Neutrophil (primary cell): ENCODE measurements around the gene GALNT8.

Experiments
- H3K27ac ChIP-seq: fragments of 200-600 bp; sonication (generic); 2 replicates; pipeline ENCODE4 v1.5.1; 2016; ENCODE audit warnings: mild to moderate bottlenecking, moderate library complexity
- H3K27me3 ChIP-seq: fragments of 200-600 bp; sonication (generic); 2 replicates; pipeline ENCODE4 v1.6.0; 2016; ENCODE audit warnings: mild to moderate bottlenecking
- H3K36me3 ChIP-seq: fragments of 200-600 bp; sonication (generic); 2 replicates; pipeline ENCODE4 v1.5.1; 2017
- H3K4me1 ChIP-seq, 2 experiments: fragments of 200-600 bp in 1 of 2; sonication (generic) in 1 of 2; 1 replicate in 1 of 2; 2 replicates in 1 of 2; pipeline versions ENCODE4 v1.5.1 to v1.6.1; 2013 to 2016; ENCODE audit warnings: low read depth in 1 of 2, low read length in 1 of 2, mild to moderate bottlenecking in 1 of 2, moderate library complexity in 1 of 2; ENCODE audit not compliant: control insufficient read depth in 1 of 2, insufficient read depth in 1 of 2
- H3K4me3 ChIP-seq, 2 experiments: fragments of 200-600 bp in 1 of 2; sonication (generic) in 1 of 2; 1 replicate in 1 of 2; 2 replicates in 1 of 2; pipeline ENCODE4 v1.5.1; 2013 to 2016; ENCODE audit warnings: low read depth in 1 of 2, low read length in 1 of 2, mild to moderate bottlenecking in 1 of 2, moderate library complexity in 1 of 2
- H3K9me3 ChIP-seq: fragments of 200-600 bp; sonication (generic); 2 replicates; pipeline ENCODE4 v1.5.1; 2016
- TF ChIP-seq, protein P1 (sequence below): fragments of 200-600 bp; sonication (generic); IDR thresholded peaks from 2 replicates; pipeline ENCODE4 v1.5.1; 2016; ENCODE audit warnings: antibody characterized with exemption

Gene GALNT8

DNA sequence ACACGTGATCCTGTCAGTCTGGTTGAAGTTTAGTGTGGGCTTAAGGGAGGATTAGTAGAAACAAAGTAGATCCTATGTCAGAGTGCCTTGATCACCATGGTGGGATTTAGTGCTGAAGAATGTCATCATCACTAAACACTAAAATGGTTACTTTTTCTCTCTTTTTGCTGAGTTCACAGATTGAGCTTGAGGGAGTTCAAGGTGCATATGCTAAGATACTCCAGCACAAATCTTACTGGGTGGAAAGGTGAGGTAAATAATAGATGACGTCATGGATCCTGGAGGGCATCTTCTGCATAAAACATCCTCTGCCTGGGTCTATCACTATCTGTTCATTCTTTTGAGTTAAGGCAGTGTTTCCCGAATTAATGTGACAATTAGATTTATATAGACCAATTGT lies 4.9 kb downstream of the GALNT8 start:
- Histone ChIP-seq H3K27ac (no peak overlapping the region), H3K27me3 (peaks cover 45% of the 10 kb centered on the region), H3K4me1 (no peaks in the 10 kb centered on the region), H3K4me3 (no peak overlapping the region), H3K36me3 (no peaks in the 10 kb centered on the region), H3K9me3 (no peaks in the 10 kb centered on the region)
- TF ChIP-seq, protein P1, sequence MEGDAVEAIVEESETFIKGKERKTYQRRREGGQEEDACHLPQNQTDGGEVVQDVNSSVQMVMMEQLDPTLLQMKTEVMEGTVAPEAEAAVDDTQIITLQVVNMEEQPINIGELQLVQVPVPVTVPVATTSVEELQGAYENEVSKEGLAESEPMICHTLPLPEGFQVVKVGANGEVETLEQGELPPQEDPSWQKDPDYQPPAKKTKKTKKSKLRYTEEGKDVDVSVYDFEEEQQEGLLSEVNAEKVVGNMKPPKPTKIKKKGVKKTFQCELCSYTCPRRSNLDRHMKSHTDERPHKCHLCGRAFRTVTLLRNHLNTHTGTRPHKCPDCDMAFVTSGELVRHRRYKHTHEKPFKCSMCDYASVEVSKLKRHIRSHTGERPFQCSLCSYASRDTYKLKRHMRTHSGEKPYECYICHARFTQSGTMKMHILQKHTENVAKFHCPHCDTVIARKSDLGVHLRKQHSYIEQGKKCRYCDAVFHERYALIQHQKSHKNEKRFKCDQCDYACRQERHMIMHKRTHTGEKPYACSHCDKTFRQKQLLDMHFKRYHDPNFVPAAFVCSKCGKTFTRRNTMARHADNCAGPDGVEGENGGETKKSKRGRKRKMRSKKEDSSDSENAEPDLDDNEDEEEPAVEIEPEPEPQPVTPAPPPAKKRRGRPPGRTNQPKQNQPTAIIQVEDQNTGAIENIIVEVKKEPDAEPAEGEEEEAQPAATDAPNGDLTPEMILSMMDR = no peak

DNA sequence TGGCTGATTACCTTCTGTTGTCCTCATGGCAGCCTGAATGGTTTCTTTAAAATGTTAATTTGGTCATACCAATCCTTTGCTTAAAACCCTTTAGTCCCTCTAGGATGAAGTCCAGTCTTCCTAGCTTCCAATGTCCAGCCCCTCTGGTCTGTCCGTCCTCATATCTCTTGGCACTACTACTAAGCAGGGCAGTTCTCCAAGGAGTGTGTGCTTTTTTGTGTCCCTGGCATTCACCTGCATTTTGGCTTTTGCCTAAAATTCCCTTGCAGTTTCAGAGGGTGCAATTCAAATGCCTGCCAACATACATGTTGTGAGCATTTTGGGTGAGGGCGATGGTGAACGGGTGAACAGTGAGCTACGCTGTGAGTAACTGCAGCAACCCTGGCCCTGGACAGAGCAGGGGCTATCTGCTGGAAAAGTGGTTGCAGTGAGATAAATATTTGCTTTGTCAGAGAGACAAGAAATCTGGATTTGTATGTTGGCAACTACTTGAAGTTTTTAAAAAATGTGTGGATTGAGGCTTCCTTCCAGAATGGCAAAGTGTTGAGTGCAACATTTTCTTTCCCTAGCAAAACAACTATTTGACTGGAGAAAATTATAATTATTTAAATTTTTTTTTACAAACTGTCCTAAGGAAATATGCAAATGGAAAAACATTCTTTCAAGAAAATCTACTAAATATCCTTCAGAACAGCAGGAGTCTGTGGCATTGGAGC lies 14.6 kb downstream of the GALNT8 start:
- no peak overlapping the region for H3K27ac ChIP-seq
- TF ChIP-seq, protein P1 = no peak
- no peaks in the 10 kb centered on the region for H3K9me3 ChIP-seq
- H3K36me3 ChIP-seq = no peaks in the 10 kb centered on the region
- H3K4me1 ChIP-seq = no peaks in the 10 kb centered on the region
- no peak overlapping the region for H3K4me3 ChIP-seq
- peaks cover 70% of the 10 kb centered on the region for H3K27me3 ChIP-seq

DNA sequence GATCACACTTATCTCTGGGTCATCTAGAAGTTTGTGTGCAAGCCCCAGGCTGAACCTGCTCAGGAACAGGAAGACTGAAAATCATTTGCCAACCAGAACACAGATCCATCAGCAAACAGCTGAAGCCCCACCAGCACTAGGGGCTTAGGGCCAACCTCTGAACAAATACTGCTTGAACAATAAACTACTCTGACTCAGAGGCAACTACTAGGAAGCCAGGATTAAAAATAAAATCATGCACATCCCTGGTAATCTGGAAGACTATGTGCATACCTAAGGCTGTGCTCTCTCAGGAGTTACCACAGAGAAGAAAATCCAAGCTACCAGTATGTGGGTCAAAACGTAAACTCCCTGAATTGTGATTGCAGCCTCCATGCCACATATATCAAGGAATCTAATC lies 15.9 kb downstream of the GALNT8 start:
- Histone ChIP-seq H3K9me3 (no peaks in the 10 kb centered on the region), H3K4me1 (no peaks in the 10 kb centered on the region), H3K27me3 (peaks cover 75% of the 10 kb centered on the region), H3K36me3 (no peaks in the 10 kb centered on the region), H3K4me3 (no peak overlapping the region), H3K27ac (no peak overlapping the region)
- TF ChIP-seq, protein P1 = no peak

DNA sequence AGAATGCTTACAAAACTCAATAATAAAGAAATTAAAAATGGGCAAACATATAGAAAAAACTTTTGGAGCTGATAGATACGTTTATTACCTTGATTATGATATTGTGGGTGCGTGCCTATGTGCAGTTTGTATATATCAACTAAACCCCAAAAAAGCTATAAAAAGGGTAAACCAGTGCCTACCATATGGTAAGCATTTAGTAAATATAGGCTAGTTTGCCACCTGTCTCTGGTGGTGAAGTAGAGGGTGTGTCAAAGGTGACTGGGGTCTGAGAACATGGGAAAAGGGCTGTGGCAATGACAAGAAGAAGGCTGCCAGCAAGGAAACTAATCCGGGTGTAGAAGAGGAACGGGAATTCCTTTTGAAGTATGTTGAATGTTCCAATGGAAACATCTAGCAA lies 18.3 kb downstream of the GALNT8 start:
- TF ChIP-seq, protein P1 = no peak
- Histone ChIP-seq H3K4me3 (no peak overlapping the region), H3K27ac (no peak overlapping the region), H3K36me3 (no peaks in the 10 kb centered on the region), H3K27me3 (peaks cover 77% of the 10 kb centered on the region), H3K9me3 (no peaks in the 10 kb centered on the region), H3K4me1 (no peaks in the 10 kb centered on the region)

DNA sequence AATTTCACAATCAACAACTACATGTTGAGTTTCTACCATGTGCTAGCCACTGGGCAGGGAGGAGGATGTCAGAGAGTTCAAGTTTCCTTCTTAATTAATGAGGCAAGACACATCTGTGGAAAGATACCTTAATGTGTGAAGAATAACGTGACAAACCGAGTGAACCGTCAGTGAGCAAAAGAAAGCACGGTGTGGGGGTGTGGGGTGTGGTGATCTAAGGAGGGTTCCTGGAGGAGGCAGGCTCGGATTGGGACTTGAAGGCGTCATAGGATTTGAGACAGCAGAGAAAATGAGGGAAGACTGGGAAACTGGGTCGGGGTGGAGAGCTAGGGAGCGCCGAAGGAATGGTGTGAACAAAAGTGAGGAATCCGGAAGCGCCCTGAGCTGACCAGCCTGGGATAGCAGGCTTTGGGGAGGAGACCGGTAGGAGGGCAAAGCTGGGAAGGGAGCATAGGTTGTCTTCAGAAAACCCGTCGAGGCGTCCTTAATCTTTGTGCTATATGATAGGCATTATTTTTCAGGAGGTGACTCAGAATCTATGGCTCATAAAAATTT lies 22.3 kb downstream of the GALNT8 start:
- H3K36me3 ChIP-seq = no peaks in the 10 kb centered on the region
- H3K27me3 ChIP-seq = peaks cover 76% of the 10 kb centered on the region
- no peaks in the 10 kb centered on the region for H3K4me1 ChIP-seq
- no peak overlapping the region for H3K4me3 ChIP-seq
- no peaks in the 10 kb centered on the region for H3K9me3 ChIP-seq
- no peak overlapping the region for H3K27ac ChIP-seq
- TF ChIP-seq, protein P1 = no peak
